NT2/D1 (cell line): ENCODE results near the gene FBXO39.

Experiments
- SUZ12 ChIP-seq: IDR thresholded peaks from 2 replicates; pipeline ENCODE4 v1.6.1; 2011; ENCODE audit not compliant: insufficient read length, insufficient read depth; ENCODE audit errors: extremely low read depth
- YY1 ChIP-seq: IDR thresholded peaks from 2 replicates; pipeline ENCODE4 v1.6.1; 2011; ENCODE audit not compliant: insufficient read length, insufficient read depth

DNA sequence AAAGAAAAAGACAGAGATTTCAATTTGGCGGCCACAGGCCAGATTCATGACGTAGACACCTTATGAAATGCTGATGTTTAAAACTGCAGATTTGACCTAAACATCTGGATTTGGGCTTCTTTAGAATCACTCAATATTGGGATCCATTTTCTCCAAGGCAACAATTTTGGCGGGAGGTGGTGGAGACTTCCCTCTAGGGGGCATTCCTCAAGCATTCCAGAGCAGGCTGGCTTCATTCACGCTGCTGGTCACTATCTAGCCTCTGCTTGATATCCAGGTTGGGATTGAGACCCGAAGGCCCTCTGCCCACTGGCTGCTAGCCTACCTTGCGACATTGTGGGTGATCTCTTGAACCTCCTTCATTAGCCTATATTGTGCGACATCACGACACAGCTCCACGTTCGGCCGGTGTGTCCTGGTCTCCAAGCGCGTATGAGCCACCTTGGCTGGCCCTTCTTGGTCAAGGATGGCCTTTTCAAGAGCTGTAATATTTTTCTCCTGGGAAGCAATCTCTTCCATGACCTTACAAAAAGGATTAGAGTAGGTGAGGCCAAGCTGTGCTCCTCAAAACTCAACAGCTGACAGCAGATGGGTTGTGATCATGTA is 24.5 kb downstream of the FBXO39 start:
- TF ChIP-seq YY1 (no peak), SUZ12 (no peak)
